GM19328 (cell line): ENCODE measurements around the gene HNRNPAB.
"Not testable (repeated sequence)": the region's sequence is repeated elsewhere in the genome, so short reads cannot be mapped to it uniquely, and the experiment has no call there.

Experiments
- ATAC-seq: cut with Tn5 transposase; IDR thresholded peaks from one replicate; pipeline ENCODE4 v1.9.1; 2021; ENCODE audit warnings: mild to moderate bottlenecking, moderate library complexity; ENCODE audit not compliant: unreplicated experiment

Gene HNRNPAB

DNA sequence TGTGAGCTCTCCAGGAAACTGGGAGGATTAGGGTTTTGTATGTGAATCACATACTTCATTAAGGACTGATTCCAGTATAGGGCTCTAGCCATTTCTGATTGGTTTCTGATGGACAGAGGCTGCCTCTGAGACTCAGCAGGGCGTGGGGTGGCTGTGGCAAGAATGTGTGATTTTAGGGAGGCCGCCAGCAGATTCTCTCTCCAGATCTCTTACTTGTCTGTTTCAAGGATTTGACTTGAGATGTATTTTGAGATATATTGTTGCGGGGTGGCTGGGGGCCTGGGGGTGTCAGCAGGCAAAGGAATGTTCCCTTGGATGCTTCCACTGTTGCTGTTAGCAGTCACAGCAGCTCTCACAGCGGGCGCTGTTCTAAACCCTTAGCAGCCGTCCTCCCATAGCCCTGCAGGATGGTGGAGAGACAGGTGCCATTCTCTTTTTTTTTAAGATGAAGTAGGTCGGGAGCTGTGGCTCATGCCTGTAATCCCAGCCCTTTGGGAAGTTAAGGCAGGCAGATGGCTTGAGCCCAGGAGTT lies 8.0 kb upstream of the HNRNPAB start:
- ATAC-seq = no peak

DNA sequence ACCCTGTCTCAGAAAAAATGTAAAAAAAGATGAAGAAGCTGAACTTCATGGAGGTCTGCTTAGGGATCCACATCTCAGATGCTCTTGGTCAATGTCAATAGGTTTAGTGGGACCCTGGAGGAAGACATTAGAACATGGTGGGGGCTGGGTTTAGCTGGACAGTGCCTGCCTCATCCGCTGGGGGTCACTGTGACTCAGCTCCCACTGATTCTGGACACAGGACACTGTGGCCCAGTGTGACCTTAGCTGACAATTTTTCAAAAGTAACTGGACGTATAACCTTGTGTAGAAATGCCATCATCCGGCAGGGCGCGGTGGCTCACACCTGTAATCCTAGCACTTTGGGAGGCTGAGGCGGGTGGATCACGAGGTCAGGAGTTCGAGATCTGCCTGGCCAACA lies 7.3 kb upstream of the HNRNPAB start:
- no peak for ATAC-seq

DNA sequence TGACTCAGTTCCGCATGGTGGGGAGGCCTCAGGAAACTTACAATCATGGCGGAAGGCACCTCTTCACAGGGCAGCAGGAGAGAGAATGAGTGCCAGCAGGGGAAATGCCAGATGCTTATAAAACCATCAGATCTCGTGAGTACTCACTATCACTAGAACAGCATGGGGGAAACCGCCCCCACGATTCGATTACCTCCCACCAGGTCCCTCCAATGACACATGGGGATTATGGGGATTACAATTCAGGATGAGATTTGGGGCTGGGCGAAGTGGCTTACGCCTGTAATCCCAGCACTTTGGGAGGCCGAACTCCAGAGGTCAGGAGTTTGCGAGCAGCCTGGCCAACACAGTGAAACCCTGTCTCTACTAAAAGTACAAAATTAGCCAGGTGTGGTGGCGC lies 6.2 kb upstream of the HNRNPAB start:
- ATAC-seq = not testable (repeated sequence)

DNA sequence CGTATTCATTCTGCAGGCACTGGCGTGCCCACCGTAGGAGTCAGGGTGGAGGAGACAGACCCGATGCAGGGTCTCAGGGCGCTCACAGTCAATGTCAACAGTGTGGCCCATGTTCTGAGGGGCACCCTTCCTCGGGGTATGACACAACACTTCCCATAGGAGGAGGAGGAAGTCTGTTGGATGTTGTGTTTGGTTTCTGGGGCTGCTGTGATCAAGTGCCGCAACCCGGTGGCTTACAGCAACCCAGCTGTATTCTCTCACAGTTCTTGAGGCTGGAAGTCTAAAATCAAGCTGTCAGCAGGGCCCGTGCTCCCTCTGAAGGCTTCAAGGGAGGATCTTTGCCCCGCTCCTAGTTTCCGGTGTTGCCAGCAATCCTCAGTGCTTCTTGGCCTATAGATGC lies 5.6 kb upstream of the HNRNPAB start:
- ATAC-seq = no peak

DNA sequence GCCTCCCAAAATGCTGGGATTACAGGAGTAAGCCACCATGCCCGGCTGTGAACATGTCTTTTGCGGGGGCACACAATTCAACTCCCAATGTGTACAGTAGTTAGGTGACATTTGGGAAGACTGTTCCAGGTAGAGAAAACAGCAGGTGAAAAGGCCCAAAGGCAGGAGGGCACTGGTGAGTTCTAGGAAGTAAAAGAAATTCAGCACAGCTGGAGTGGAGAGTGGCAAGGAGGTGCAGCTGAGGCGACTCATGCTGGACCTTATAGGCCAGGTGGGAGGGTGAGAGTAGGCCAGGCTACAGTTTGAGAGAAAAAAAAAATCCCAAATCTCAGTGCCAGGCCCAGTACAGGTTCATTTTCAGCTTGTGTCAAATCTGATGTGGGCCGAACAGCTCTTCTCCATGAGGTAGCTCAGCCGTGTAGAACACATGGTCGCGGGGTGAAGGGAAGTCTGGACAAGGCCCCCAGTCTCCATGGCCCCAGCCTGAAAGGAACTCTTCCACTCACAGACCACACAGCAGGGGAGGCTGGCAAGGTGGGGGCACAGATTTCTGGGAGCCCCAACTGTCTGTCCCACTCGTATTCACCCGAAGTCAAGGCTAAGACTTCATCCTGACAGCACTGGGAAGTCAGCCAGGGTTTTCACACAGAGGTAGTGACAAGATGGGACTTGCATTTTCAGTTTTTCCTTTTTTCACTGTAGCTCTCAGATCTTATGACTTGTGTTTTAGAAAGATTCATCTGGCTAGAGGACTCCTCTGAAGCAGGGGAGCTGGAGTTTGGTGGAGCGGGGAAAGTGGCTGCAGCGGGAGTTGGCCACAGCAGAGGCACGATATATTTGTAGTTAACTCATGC lies 4.5 kb upstream of the HNRNPAB start:
- no peak for ATAC-seq

DNA sequence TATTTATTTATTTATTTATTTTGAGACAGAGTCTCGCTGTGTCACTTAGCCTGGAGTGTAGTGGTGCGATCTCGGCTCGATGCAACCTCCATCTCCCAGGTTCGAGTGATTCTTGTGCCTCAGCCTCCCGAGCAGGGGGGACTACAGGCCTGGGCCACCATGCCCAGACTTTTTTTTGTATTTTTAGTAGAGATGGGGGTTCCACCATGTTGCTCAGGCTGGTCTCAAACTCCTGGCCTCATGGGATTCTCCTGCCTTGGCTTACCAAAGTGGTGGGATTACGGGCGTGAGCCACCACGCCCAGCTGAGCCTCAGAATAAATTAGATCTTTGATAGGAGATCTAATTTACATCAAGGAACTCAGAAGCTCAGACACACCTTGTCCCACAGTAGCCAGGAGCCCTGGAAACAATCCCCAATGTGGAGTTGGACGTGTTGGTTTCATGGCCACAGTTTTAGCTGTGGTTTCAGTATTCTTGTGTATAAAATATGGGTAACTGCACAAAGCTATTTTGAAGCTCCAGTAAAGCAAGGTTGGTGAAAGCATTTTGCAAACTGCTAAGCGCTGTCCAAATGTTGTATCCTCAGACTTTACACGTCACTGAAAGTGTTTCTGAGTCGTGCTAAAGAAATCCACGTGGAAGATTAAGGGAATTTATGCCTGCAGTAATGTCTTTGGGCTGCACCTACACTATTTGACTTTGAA lies 3.0 kb upstream of the HNRNPAB start:
- ATAC-seq = no peak

DNA sequence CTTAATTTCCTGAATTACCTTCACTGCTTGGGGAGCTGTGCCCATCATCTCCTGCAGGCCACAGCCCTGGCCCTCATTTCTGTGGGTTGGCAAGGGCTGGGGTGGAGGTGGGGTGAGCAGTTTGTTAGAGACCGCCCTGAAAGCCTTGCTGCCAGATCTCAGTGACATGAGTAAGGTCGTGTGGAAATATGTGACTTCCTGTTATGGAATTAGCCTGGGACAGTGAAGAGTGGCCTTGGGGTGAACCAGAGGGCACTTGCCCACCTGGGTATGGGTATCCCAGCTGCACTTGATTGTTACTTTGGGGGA lies 2.5 kb upstream of the HNRNPAB start:
- no peak for ATAC-seq

DNA sequence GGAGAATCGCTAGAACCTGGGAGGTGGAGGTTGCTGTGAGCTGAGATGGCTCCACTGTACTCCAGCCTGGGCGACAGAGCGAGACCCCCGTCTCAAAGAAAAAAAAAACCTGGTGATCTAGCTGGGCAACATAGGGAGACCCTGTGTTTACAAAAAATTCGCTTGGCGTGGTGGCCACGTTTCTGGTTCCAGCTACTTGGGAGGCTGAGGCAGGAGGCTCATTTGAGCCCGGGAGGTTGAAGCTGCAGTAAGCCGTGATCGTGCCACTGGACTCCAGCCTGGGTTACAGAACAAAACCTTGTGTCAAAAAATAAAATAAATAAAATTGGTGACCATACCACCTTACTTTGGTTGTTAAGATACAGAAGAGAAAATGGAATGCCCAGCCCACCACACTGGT lies 1.8 kb upstream of the HNRNPAB start:
- ATAC-seq = no peak

DNA sequence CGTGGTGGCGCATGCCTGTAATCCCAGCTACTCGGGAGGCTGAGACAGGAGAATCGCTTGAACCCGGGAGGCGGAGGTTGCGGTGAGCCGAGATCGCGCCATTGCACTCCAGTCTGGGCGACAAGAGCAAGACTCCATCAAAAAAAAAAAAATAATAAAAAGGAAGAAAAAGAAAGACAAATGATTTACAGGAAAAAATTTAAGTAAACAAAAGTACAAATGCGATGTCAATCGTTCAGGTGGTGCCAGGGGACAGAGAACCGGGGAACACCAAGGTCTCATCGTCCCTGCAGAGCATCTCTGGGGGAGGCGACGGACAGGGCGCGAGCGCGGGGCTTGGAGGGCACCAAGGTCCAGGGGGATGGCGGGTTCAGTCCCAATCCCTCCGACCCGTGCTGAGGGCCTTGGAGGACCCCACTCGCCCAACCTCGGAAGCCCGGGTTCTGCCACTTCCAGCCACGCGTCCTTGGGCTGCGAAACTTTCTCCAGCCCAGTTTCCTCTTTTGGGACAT lies 607 bp upstream of the HNRNPAB start:
- ATAC-seq = no peak

DNA sequence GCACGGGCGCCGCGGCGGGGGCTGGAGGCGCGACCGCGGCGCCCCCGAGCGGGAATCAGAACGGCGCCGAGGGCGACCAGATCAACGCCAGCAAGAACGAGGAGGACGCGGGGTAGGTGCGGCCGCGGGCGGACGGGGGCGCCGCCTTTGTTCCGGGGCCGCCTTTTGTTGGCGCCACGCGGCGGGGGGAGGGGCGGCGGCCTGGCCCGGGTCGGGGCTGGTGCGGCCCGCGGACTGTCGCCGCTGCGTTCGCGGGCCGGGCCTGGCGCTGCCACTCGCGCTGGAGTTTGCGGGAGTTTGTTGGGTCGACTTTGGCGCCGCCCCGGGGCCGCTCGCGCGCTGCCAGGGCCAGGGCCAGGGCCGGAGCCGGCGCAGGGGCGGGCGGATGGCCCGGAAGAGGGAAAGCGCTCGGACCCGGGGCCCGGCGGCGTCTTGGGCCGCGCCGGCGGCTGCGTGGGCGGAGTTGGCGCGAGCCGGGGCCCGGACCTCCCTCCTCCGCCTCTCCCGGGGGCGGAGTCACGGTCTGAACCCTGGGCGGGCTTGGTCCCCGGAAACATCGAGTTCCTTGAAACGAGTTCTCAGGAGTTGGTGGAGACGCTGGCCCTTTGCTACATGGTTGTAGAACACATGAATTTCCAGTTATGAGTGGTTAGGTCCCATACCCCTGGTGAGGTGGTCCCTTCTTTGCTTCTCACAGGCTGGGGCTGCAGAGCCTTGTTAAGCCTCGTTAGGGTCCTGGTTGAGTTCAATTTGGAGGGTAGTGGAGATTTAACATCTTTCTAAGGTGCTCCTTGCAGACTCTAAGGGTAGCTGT lies 809 bp downstream of the HNRNPAB start:
- ATAC-seq = peak; percentile 44

DNA sequence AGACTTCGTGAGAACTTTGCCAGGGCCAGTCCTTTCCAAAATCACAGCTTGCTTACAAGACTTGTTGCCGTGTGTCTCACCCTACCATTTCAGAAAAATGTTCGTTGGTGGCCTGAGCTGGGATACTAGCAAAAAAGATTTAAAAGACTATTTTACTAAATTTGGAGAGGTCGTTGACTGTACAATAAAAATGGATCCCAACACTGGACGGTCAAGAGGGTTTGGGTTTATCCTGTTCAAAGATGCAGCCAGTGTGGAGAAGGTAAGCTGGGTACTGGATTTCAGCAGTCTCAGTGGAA lies 1.4 kb downstream of the HNRNPAB start:
- no peak for ATAC-seq

DNA sequence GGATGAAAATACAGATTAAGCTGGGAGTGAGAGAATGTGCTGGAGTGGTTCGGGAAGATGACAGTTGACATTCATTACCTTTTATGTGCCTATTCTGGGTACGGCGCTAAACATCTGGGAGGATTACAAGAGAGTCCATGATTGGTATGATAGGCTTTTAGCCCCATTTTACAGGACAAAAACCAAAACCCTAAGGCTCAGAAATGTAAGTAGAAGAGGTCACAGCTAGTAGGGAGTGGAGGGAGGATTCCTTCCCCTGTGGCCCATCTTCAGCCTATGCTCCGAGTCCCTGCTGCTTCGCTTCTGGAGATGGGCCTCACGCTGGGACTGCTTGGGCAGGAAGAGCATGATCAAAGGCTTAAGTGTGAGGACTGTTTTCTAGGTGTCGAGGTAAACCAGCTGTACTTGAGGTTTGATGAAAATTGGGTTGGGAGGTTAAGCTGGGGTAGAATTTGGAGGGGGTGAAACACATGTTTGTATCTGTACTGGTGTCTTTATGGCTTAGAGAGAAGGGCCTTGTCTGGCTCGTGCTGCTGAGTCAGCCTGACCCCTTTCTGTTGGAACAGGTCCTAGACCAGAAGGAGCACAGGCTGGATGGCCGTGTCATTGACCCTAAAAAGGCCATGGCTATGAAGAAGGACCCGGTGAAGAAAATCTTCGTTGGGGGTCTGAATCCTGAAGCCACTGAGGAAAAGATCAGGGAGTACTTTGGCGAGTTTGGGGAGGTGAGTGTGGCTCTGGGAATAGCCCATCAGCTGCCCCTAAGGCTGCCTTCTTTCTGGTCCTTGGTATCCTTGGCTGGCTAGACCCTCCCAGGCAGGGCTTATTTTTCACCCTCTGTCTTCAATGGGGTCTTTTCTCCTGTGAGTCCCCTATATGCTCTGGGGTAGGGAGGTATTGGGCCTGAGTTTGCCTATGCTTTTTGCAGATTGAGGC lies 2.1 kb downstream of the HNRNPAB start:
- ATAC-seq = no peak

DNA sequence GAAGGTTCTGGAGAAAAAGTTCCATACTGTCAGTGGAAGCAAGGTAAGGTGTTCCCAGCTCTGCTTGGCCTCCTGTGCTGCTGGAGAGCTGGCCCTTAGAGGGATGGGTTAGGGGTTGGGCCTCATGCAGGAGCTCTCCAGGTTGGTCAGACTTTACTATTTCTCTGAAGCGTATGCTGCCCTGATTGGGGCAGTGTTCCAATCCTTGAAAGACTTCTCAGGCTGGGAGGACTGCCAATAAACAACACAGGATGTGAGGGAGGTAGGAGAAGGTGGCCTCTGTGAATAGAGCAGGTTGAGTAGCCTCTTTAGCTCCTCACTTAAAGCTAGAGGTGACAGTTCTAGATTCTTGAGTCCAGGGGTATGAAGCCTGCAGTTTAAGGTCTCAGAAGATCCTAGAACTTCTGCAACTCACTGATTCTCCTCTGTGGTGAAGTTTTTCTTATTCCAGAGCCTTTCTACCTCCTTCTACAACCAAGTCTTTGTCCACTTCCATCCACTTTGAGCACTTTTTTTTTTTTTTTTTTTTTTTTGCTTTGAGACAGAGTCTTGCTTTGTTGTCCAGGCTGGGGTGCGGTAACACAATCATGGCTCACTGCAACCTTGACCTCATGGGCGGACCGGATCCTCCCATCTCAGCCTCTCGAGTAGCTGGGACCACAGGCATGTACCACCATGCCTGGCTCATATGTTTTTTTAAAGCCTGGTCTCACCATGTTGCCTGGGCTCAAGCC lies 3.0 kb downstream of the HNRNPAB start:
- ATAC-seq = no peak

DNA sequence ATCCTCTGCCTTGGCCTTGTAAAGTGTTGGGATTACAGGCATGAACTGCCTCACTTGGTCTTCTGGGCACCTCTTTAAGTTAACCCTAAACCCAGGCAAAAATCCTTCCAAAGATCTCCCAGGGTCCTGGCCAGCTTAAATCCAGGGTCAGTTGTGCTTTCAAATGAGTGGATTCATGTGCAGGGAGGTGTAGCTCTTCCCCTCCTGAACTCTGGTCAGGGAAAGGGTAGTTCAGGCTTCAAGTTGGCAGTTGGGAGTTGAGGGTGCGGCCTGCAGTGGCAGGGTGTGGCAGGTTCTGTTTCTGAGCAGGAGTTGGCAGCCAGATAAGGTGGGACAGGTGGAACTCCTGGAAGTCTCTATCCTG lies 3.6 kb downstream of the HNRNPAB start:
- ATAC-seq = no peak

DNA sequence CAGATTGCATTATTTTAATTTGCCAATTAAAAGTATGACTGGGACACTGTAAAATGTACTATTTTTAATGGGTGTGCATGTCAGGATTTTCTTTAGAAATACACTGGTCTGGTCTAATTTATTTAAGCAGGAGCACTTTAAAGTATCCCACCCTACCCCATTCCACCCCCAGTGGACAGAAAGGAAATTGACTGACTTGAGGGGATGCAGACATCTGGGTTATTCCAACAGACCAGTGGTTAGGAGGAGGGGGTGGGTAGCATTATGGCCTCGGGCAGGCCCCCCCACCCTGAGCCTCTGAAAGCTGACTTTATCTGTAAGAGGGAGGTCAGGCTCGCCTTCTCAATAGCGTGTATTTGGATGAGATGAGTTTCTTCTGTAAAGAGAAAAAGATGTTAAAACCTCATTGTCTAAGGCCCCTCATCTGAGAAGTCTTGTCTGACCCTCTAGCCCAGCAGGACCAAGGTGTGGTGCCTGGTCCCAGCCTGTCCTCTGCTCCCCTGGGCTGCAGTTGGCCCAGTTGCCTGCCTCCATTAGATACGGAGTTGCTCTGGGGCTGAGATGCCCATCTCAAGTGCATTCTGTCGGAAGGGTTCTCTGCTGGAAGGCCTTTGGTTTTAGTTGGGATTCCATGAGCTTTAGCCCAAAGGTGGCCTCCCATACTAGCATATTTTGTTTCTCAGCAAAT lies 4.4 kb downstream of the HNRNPAB start:
- ATAC-seq = no peak

DNA sequence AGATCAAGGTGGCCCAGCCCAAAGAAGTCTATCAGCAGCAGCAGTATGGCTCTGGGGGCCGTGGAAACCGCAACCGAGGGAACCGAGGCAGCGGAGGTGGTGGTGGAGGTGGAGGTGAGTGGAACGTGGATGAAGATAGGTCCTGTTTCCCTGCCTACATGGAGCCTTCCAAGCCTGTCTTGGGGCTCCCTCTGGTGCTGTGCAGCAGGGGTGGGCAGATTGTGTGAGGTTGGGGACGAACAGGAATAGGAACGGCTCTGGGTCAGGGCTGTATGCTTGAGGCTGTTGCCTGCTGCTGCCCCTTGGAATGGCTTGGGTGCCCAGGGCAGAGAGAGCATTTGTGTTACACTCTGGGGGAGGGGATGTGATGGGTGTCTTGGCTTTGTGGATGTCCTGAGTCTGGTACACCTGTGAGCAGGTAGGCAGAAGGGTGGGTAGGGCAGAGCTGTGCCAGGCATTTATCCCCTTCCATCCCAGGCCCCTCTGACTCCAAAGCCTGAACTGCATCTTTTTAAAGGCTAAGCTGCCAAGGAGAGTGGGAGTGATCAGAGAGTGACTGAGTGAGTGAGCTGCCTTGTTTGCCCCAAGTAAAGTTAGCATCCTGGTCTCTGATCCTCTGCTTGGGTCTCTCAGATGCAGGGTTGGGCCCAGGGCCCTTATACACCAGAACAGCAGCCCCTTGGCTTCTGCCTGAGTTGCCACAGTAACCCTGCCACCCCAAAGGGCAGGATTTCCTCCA lies 5.2 kb downstream of the HNRNPAB start:
- ATAC-seq = no peak

DNA sequence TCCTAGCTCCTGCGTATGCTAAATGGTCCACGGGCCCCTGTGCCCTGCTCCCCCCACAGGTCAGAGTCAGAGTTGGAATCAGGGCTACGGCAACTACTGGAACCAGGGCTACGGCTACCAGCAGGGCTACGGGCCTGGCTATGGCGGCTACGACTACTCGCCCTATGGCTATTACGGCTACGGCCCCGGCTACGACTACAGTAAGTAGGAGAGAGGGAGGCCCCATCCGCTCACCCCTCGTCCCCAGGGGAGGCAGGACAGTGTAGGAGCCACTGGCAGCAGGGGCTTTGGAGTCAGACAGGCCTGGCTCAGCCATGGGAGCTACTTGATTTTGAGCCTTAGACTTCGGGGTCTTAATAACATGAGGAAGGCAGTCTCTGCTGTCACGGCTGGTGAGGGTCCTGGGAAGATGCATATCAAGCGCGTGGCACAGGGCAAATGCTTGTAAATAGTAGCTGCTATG lies 5.8 kb downstream of the HNRNPAB start:
- ATAC-seq = no peak

DNA sequence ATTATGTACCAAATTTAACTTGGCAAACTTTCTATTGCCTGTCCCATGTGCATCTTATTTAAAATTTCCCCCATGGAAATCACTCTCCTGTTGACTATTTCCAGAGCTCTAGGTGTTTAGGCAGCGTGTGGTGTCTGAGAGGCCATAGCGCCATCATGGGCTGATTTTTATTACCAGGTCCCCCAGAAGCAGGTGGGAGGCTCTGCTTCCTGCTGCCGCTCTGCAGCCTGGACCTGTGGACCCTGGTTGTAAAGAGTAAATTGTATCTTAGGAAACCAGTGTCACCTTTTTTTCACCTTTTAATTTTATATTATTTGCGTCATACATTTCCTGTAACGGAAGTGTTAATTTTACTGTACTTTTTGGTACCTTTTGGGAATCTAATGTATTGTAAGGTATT lies 6.4 kb downstream of the HNRNPAB start:
- no peak for ATAC-seq
